Testis (tissue), 2 donors: ENCODE data around the gene AGBL4.

Experiments
- POLR2A ChIP-seq: fragments of 450-650 bp; IDR thresholded peaks from one replicate; pipeline ENCODE4 v1.6.1; 2017; ENCODE audit warnings: antibody characterized with exemption, mild to moderate bottlenecking, moderate library complexity
- TF ChIP-seq, protein P1 (sequence below), 3 experiments: fragments of 450-650 bp in 2 of 3; fragments of 200-600 bp in 1 of 3; sonication (generic) in 1 of 3; IDR thresholded peaks; one replicate each; pipeline ENCODE4 v1.5.1; 2016 to 2019; ENCODE audit warnings: antibody characterized with exemption in 3 of 3, mild to moderate bottlenecking in 2 of 3, moderate library complexity in 1 of 3

DNA sequence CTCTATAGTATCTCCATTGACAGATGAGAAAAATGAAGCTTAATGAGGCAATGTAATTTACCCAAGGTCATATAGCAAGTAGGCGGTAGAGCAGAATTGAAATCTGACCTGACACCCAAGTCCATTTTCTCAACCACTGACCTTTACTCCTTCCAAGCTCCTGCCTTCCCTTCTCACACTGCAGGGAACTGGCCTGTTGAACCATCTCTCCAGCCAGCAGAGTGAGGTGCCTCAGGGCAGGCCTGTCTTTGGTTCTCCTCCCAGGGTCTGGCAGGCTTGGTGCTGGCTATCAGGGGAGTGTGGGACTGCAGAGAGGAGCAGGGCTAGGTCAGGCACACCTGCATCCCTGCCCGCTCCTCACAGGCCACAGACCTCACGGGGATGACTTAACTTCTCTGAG lies 1373.9 kb downstream of the AGBL4 start:
- TF ChIP-seq, protein P1, sequence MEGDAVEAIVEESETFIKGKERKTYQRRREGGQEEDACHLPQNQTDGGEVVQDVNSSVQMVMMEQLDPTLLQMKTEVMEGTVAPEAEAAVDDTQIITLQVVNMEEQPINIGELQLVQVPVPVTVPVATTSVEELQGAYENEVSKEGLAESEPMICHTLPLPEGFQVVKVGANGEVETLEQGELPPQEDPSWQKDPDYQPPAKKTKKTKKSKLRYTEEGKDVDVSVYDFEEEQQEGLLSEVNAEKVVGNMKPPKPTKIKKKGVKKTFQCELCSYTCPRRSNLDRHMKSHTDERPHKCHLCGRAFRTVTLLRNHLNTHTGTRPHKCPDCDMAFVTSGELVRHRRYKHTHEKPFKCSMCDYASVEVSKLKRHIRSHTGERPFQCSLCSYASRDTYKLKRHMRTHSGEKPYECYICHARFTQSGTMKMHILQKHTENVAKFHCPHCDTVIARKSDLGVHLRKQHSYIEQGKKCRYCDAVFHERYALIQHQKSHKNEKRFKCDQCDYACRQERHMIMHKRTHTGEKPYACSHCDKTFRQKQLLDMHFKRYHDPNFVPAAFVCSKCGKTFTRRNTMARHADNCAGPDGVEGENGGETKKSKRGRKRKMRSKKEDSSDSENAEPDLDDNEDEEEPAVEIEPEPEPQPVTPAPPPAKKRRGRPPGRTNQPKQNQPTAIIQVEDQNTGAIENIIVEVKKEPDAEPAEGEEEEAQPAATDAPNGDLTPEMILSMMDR (IDR thresholded peaks at IDR 0.05): no peak
- no peak for TF ChIP-seq POLR2A
